Hepatocyte (in vitro differentiated cells): ENCODE results near the gene TTC23. TPM values are rescaled to one million over a fixed set of nuclear protein-coding genes. Genes with fewer than 3 reads are reported as not detected.

Experiments
- DNase-seq: peaks from one replicate; pipeline ENCODE4 v3.0.0-alpha.2; 2016; ENCODE audit warnings: low spot score
- H2AFZ ChIP-seq: fragments of 200-600 bp; sonication (generic); 2 replicates; pipeline ENCODE4 v1.6.0; 2016; ENCODE audit warnings: antibody characterized with exemption, mild to moderate bottlenecking
- H3K27ac ChIP-seq: fragments of 200-600 bp; sonication (generic); 2 replicates; pipeline ENCODE4 v1.5.1; 2016; ENCODE audit warnings: mild to moderate bottlenecking
- H3K27me3 ChIP-seq: fragments of 200-600 bp; sonication (generic); 2 replicates; pipeline ENCODE4 v1.6.1; 2016
- H3K36me3 ChIP-seq: fragments of 200-600 bp; sonication (generic); replicated peaks from 2 replicates; pipeline ENCODE4 v1.5.1; 2016; ENCODE audit warnings: low read depth; ENCODE audit not compliant: insufficient read depth
- H3K4me1 ChIP-seq: fragments of 200-600 bp; sonication (generic); 2 replicates; pipeline ENCODE4 v1.5.1; 2016; ENCODE audit warnings: mild to moderate bottlenecking, moderate library complexity; ENCODE audit not compliant: insufficient read depth
- H3K4me2 ChIP-seq: fragments of 200-600 bp; sonication (generic); 2 replicates; pipeline ENCODE4 v1.6.0; 2016
- H3K4me3 ChIP-seq: fragments of 200-600 bp; sonication (generic); 2 replicates; pipeline ENCODE4 v1.5.1; 2016; ENCODE audit warnings: mild to moderate bottlenecking
- H3K79me2 ChIP-seq: fragments of 200-600 bp; sonication (generic); 2 replicates; pipeline ENCODE4 v1.6.0; 2017; ENCODE audit warnings: mild to moderate bottlenecking
- H3K9me2 ChIP-seq: fragments of 200-600 bp; sonication (generic); replicated peaks from 2 replicates; pipeline ENCODE4 v1.6.0; 2017; ENCODE audit warnings: mild to moderate bottlenecking; ENCODE audit not compliant: insufficient read depth
- H3K9me3 ChIP-seq: fragments of 200-600 bp; sonication (generic); 2 replicates; pipeline ENCODE4 v1.5.1; 2016; ENCODE audit warnings: low read depth, mild to moderate bottlenecking
- H4K20me1 ChIP-seq: fragments of 200-600 bp; sonication (generic); 2 replicates; pipeline ENCODE4 v1.6.0; 2016; ENCODE audit warnings: mild to moderate bottlenecking; ENCODE audit not compliant: insufficient read depth, poor library complexity, severe bottlenecking
- EZH2 ChIP-seq: fragments of 200-600 bp; sonication (generic); IDR thresholded peaks from 2 replicates; pipeline ENCODE4 v1.6.1; 2016; ENCODE audit warnings: antibody characterized with exemption, mild to moderate bottlenecking, borderline replicate concordance
- EZH2phosphoT487 ChIP-seq: fragments of 200-600 bp; sonication (generic); IDR thresholded peaks from one replicate; pipeline ENCODE4 v1.6.1; 2018; ENCODE audit warnings: antibody characterized with exemption, mild to moderate bottlenecking, low read depth, moderate library complexity; ENCODE audit not compliant: unreplicated experiment, severe bottlenecking
- WGBS: methylation state at CpG from one replicate; pipeline ENCODE4 v1.1.6; 2016; ENCODE audit warnings: low lambda C conversion rate; ENCODE audit errors: missing lambda C conversion rate; 5-methylcytosine and 5-hydroxymethylcytosine counted together
- polyA plus RNA-seq: library from polyadenylated mRNA; unstranded; fragments of >200 nt; fragmentation: Nextera tagmentation; extraction: Ambion mirVana; gene quantifications from 2 replicates; pipeline ENCODE4 v1.2.1, GENCODE V29; 2016
- total RNA-seq: library from RNA; depleted of rRNA; stranded (reverse); fragments of >200 nt; gene quantifications from 2 replicates; pipeline ENCODE4 v1.2.3, GENCODE V29; 2014
- TF ChIP-seq, protein P1 (sequence below): fragments of 200-600 bp; sonication (generic); IDR thresholded peaks from 2 replicates; pipeline ENCODE4 v1.5.1; 2016; ENCODE audit warnings: antibody characterized with exemption, mild to moderate bottlenecking; ENCODE audit not compliant: poor library complexity

TTC23 gene
- total and polyA plus RNA-seq, 2 experiments from 2014 or later: 31.3 to 46.3 TPM

DNA sequence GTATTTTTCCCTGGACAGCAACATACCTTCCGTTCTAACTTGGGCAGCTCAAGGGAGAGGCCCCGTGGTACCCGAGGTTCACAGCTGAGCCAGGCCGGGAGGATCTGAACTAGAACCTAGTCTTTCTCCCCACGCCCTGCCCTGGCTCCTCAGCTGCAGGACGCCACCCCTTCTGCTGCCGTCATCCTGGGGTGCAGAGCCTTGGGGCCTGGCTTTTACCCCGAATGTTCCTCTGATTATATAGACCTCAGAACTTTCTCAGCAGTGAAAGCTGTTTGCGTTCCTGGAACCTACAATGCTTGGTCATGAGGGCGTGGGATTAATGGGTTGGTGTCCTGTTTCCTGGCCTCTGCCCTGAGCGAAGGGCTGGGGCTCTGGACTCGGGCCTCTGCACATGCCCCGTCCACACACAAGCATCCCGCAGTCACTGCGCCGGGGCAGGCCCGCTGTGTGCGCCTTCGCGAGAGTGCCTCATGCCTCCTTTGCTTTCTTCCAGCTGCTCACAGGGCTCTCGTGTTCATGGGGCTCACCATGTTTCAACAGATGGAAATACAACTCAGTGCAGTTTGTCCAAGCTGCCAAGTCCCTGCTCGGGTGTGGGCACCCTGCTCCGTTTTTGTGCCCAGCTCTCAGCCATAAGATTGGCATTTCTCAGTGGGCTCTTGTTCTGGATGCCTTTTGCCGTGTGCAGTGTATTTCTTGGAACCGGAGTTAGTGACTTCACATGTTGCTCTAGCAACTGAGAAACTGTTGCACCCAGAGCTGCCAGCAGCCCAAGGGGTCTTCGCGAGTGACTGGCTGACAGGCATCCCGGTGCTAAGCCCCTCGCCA lies 124.1 kb downstream of the TTC23 start:
- H3K27ac ChIP-seq: peak overlapping the region; percentile 88
- DNase-seq: no peak

DNA sequence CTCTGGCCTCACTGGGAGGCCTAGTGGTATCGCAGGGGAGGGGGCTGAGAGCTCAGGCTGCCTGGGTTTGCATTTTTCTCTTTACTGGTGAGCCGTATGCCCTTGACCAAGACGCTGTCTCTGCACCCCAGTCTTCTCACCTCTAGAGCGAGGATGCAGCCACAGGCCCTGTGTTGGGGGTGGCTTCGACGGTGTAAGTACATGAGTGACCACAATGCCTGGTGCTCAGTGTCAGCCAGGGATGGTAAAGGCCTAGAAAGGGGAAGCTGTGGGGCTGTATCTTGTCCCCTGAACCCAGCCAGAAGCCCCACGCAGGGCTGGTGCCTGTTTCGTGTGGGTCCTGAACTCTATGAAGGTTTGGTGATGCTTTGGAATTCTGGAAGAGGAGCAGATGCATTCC lies 124.7 kb downstream of the TTC23 start:
- Histone ChIP-seq H3K36me3 (no peaks in the 10 kb centered on the region), H2AFZ (no peak overlapping the region), H3K27ac (peak overlapping the region; percentile 88), H3K4me1 (peaks cover 34% of the 10 kb centered on the region), H3K27me3 (no peaks in the 10 kb centered on the region), H3K79me2 (no peaks in the 10 kb centered on the region), H3K9me2 (no peaks in the 10 kb centered on the region), H4K20me1 (no peaks in the 10 kb centered on the region), H3K4me2 (peak overlapping the region; percentile 40), H3K9me3 (no peaks in the 10 kb centered on the region), H3K4me3 (no peak overlapping the region)
- 90% methylated on average over 8 of the region's 8 CpGs for WGBS
- TF ChIP-seq EZH2 (no peak), EZH2phosphoT487 (no peak)
- TF ChIP-seq, protein P1, sequence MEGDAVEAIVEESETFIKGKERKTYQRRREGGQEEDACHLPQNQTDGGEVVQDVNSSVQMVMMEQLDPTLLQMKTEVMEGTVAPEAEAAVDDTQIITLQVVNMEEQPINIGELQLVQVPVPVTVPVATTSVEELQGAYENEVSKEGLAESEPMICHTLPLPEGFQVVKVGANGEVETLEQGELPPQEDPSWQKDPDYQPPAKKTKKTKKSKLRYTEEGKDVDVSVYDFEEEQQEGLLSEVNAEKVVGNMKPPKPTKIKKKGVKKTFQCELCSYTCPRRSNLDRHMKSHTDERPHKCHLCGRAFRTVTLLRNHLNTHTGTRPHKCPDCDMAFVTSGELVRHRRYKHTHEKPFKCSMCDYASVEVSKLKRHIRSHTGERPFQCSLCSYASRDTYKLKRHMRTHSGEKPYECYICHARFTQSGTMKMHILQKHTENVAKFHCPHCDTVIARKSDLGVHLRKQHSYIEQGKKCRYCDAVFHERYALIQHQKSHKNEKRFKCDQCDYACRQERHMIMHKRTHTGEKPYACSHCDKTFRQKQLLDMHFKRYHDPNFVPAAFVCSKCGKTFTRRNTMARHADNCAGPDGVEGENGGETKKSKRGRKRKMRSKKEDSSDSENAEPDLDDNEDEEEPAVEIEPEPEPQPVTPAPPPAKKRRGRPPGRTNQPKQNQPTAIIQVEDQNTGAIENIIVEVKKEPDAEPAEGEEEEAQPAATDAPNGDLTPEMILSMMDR: no peak
- no peak for DNase-seq

More for the DNA sequence above, 124.1 kb downstream of the TTC23 start:
- no peaks in the 10 kb centered on the region for H3K36me3 ChIP-seq
- no peaks in the 10 kb centered on the region for H3K79me2 ChIP-seq
- peaks cover 34% of the 10 kb centered on the region for H3K4me1 ChIP-seq
- H3K27me3 ChIP-seq: no peaks in the 10 kb centered on the region
- WGBS: 89% methylated on average over 29 of the region's 29 CpGs
- H3K9me3 ChIP-seq: no peaks in the 10 kb centered on the region
- no peak overlapping the region for H3K4me2 ChIP-seq
- TF ChIP-seq, protein P1: no peak
- TF ChIP-seq EZH2: no peak
- no peak for TF ChIP-seq EZH2phosphoT487
- no peak overlapping the region for H3K4me3 ChIP-seq
- H3K9me2 ChIP-seq: no peaks in the 10 kb centered on the region
- H4K20me1 ChIP-seq: no peaks in the 10 kb centered on the region
- H2AFZ ChIP-seq: no peak overlapping the region

DNA sequence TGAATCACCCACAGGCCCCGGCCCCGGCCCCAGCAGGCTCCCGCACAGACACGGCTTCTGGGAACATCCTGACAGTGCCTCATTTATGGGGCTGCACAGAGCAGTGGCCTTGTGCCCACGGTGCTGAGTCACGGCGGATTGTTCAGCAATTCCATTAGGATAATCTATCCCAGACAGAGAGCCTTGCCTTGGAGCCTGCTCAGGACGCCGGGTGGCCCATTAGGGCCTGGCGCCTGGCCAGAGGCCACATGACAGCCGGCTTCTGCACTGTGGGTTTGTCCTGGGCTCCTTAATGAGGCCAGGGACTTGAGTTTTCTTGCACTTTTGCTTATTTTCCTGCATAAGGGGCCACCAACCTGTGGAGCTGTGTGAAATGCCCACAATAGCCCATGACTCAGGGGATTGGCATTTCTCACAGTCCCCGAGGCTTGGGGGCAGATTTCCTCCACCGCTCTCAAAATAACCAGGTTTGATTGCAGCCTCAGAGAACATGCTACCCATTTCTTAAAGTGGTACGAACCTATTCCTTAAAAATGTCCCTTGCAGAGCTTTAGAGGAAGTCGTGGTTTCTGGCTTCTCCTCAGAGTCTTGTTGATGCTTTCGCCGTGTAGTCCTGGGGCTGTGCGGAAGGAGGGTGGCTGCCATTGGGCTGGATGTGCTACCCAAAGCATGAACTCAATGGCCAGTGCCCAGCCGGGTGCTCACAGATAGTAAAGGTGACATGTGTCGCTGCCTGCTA lies 125.5 kb downstream of the TTC23 start:
- Histone ChIP-seq H3K4me2 (peak overlapping the region; percentile 40), H3K36me3 (no peaks in the 10 kb centered on the region), H3K9me3 (no peaks in the 10 kb centered on the region), H3K4me1 (peaks cover 34% of the 10 kb centered on the region), H2AFZ (no peak overlapping the region), H3K79me2 (no peaks in the 10 kb centered on the region), H4K20me1 (no peaks in the 10 kb centered on the region), H3K4me3 (no peak overlapping the region), H3K27me3 (no peaks in the 10 kb centered on the region), H3K9me2 (no peaks in the 10 kb centered on the region), H3K27ac (peak overlapping the region; percentile 88)
- peak; percentile 92 for DNase-seq
- WGBS: 27% methylated on average over 20 of the region's 20 CpGs
- TF ChIP-seq EZH2 (no peak), EZH2phosphoT487 (no peak)
- TF ChIP-seq, protein P1: no peak
